ENCODE results near the gene PRDM16.

PRDM16 gene

DNA sequence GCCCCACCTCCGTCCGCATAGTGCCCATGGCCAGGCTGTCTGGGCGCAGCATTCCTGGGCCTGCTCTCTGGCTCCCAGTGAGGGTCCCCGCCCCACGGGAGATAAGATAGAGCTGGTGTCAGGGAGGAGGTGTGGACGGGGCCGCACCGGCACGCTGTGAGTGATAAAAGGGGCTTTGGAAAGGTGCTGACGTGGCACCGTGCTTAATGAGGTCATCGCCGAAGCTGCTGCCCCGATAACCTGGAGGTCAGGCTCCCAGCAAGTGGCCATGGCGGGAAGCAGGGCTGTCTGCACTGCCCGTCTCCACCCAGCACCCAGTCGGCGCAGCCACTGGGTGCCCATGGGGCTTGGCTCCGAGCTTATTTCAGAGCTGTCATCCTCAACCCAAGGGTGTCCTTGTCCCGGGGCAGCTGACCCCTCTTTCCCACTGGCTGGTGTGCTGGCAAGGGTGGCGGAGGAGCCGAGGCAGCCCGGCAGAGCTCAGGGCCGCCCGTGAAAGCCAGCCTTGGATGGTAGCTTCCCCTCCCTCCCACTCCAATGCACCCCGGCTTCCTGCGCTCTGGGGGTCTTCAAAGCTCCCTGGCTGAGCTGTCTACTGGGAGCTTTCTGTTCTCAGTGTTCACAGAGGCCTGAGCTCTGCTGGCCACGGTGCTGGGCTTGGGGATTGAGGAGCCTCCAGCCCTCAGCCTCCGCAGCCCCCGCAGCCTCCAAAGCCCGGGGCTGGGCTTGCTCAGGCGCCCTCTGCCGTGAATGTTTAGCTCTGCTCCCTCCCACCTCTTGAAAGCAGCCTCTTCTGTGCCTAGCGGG, 280.4 kb downstream of the PRDM16 start (continued):
- TF ChIP-seq ZNF362 (tag by site-specific recombination; IDR thresholded peaks at IDR 0.05) (no peak), ZNF48 (tag by site-specific recombination; IDR thresholded peaks at IDR 0.05) (no peak), ZBTB8A (tag by site-specific recombination; IDR thresholded peaks at IDR 0.05) (peak; percentile 94), KLF16 (tag by site-specific recombination; IDR thresholded peaks at IDR 0.05) (0 out of 2 replicates have a peak, but pooled peaks have one; percentile 43), MZF1 (tag by site-specific recombination; IDR thresholded peaks at IDR 0.05; ENCODE audit: borderline replicate concordance) (peak; percentile 43; the same call in 1 of the 2 replicates), SP3 (tag by site-specific recombination; IDR thresholded peaks at IDR 0.05) (no peak), ZNF501 (tag by site-specific recombination; IDR thresholded peaks at IDR 0.05) (no peak), CTCF (tag by site-specific recombination; IDR thresholded peaks at IDR 0.05) (peak; percentile 36; the same call in 1 of the 2 replicates), ZNF341 (tag by site-specific recombination; IDR thresholded peaks at IDR 0.05; ENCODE audit: low read depth) (no peak)

DNA sequence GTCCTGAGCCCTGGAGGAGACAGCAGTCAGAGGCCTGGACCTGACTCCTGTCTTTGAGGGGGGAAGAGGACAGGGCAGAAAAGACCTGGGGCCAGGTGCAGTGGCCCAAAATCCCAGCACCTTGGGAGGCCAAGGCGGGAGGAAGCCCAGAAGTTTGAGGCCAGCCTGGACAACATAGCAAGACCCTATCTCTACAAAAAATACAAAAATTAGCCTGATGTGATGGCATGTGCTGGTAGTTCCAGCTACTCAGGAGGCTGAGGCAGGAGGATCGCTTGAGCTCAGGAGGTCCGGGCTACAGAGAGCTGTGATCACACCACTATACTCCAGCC, 280.9 kb downstream of the PRDM16 start:
- H3K4me3 ChIP-seq (ENCODE audit: low read depth, low read length), result no peak overlapping the region
- no peaks in the 10 kb centered on the region for H3K9me3 ChIP-seq (ENCODE audit: control insufficient read depth, insufficient read depth, low read depth, low read length)
- CTCF ChIA-PET, result interaction anchor here (0.5 to 1.0 kb wide), 5 partner anchors 9 to 864 kb away, joined by 3 read pairs; no protein-coding TSS in a partner anchor
- no peaks in the 10 kb centered on the region for H3K36me3 ChIP-seq (ENCODE audit: control insufficient read depth in 2 of 2, insufficient read depth in 1 of 2, low read length in 2 of 2)
- TF ChIP-seq ZNF580 (tag by site-specific recombination; IDR thresholded peaks at IDR 0.05) (peak; percentile 83), ZNF248 (tag by site-specific recombination; IDR thresholded peaks at IDR 0.05) (no peak), ZNF426 (tag by site-specific recombination; IDR thresholded peaks at IDR 0.05) (no peak), ZBTB8A (tag by site-specific recombination; IDR thresholded peaks at IDR 0.05) (peak; percentile 60; the same call in 1 of the 2 replicates), SETDB1 (IDR thresholded peaks at IDR 0.05; ENCODE audit: insufficient read length, low read length) (no peak), ZNF121 (tag by site-specific recombination; IDR thresholded peaks at IDR 0.05) (peak; percentile 100), ZNF341 (tag by site-specific recombination; IDR thresholded peaks at IDR 0.05; ENCODE audit: low read depth) (no peak), ZNF785 (tag by site-specific recombination; IDR thresholded peaks at IDR 0.05) (no peak), SP7 (tag by site-specific recombination; IDR thresholded peaks at IDR 0.05) (no peak), ZNF600 (tag by site-specific recombination; IDR thresholded peaks at IDR 0.05) (no peak), ZNF544 (tag by site-specific recombination; IDR thresholded peaks at IDR 0.05) (no peak)
- TF ChIP-seq, protein P1, sequence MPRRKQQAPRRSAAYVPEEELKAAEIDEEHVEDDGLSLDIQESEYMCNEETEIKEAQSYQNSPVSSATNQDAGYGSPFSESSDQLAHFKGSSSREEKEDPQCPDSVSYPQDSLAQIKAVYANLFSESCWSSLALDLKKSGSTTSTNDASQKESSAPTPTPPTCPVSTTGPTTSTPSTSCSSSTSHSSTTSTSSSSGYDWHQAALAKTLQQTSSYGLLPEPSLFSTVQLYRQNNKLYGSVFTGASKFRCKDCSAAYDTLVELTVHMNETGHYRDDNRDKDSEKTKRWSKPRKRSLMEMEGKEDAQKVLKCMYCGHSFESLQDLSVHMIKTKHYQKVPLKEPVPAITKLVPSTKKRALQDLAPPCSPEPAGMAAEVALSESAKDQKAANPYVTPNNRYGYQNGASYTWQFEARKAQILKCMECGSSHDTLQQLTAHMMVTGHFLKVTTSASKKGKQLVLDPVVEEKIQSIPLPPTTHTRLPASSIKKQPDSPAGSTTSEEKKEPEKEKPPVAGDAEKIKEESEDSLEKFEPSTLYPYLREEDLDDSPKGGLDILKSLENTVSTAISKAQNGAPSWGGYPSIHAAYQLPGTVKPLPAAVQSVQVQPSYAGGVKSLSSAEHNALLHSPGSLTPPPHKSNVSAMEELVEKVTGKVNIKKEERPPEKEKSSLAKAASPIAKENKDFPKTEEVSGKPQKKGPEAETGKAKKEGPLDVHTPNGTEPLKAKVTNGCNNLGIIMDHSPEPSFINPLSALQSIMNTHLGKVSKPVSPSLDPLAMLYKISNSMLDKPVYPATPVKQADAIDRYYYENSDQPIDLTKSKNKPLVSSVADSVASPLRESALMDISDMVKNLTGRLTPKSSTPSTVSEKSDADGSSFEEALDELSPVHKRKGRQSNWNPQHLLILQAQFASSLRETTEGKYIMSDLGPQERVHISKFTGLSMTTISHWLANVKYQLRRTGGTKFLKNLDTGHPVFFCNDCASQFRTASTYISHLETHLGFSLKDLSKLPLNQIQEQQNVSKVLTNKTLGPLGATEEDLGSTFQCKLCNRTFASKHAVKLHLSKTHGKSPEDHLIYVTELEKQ (tag by site-specific recombination; IDR thresholded peaks at IDR 0.05; ENCODE audit: borderline replicate concordance), result no peak
- TF ChIP-seq, protein P2, sequence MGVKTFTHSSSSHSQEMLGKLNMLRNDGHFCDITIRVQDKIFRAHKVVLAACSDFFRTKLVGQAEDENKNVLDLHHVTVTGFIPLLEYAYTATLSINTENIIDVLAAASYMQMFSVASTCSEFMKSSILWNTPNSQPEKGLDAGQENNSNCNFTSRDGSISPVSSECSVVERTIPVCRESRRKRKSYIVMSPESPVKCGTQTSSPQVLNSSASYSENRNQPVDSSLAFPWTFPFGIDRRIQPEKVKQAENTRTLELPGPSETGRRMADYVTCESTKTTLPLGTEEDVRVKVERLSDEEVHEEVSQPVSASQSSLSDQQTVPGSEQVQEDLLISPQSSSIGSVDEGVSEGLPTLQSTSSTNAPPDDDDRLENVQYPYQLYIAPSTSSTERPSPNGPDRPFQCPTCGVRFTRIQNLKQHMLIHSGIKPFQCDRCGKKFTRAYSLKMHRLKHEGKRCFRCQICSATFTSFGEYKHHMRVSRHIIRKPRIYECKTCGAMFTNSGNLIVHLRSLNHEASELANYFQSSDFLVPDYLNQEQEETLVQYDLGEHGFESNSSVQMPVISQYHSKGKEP (tag by site-specific recombination; IDR thresholded peaks at IDR 0.05), result no peak
- TF ChIP-seq, protein P3, sequence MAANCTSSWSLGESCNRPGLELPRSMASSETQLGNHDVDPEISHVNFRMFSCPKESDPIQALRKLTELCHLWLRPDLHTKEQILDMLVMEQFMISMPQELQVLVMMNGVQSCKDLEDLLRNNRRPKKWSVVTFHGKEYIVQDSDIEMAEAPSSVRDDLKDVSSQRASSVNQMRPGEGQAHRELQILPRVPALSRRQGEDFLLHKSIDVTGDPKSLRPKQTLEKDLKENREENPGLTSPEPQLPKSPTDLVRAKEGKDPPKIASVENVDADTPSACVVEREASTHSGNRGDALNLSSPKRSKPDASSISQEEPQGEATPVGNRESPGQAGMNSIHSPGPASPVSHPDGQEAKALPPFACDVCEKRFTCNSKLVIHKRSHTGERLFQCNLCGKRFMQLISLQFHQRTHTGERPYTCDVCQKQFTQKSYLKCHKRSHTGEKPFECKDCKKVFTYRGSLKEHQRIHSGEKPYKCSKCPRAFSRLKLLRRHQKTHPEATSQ (tag by site-specific recombination; IDR thresholded peaks at IDR 0.05), result peak; percentile 52; the same call in 1 of the 2 replicates
- no peak overlapping the region for H3K27ac ChIP-seq (ENCODE audit: extremely low read depth, low read depth, low read length)
- peaks cover 16% of the 10 kb centered on the region for H3K4me1 ChIP-seq (ENCODE audit: control insufficient read depth, insufficient read depth, low read length)
- POLR2A ChIA-PET, result no interaction called here
